HG03354 (cell line): ENCODE data around the gene RBMY1D.
"Not testable (repeated sequence)": the region's sequence is repeated elsewhere in the genome, so short reads cannot be mapped to it uniquely, and the experiment has no call there.

Experiments used
- ATAC-seq: cut with Tn5 transposase; IDR thresholded peaks from one replicate; pipeline ENCODE4 v1.9.1; 2021; ENCODE audit warnings: mild to moderate bottlenecking; ENCODE audit not compliant: unreplicated experiment, poor library complexity, severe bottlenecking

The RBMY1D gene

GRCh38 chrY:21894426-21894825 is at the start of gene RBMY1D:
TSS of gene RBMY1D (minus strand) at chrY:21894526. CDS start at chrY:21892513, 2,013 bp downstream.
- ATAC-seq = not testable (repeated sequence)

GRCh38 chrY:21917932-21918331 is 23.6 kb upstream of the RBMY1D start, which contains the start of gene RBMY1E:
TSS of gene RBMY1E (minus strand) at chrY:21918032. CDS start at chrY:21916054, 1,978 bp downstream.
- ATAC-seq = not testable (repeated sequence)

- not testable (repeated sequence) for ATAC-seq
These were observed 24.8 kb downstream of the RBMY1D start for GRCh38 chrY:21869407-21870076.

- ATAC-seq = no peak
These were observed 48.8 kb downstream of the RBMY1D start for GRCh38 chrY:21845481-21845880.

- ATAC-seq = no peak
These were observed 52.2 kb downstream of the RBMY1D start for GRCh38 chrY:21842090-21842489.

- no peak for ATAC-seq
These were observed 54.8 kb downstream of the RBMY1D start for GRCh38 chrY:21839489-21839888.

- ATAC-seq = no peak
These were observed 58.0 kb downstream of the RBMY1D start for GRCh38 chrY:21836343-21836742.

GRCh38 chrY:21835052-21835451 is 59.3 kb downstream of the RBMY1D start:
- ATAC-seq = no peak
